ENCODE results near the gene GRAMD1B.

Gene GRAMD1B

GRCh38 chr11:123532131-123532530 is 102.1 kb downstream of the GRAMD1B start:
- no peak overlapping the region for H2BK120ac ChIP-seq (ENCODE audit: low read depth, low read length)
- H3K4me1 ChIP-seq (ENCODE audit: control insufficient read depth in 2 of 2, insufficient read depth in 1 of 2, low read depth in 1 of 2, low read length in 2 of 2) = peaks cover 0 to 1% of the 10 kb centered on the region in 2 donors
- no peak overlapping the region for H2BK12ac ChIP-seq (ENCODE audit: low read length)
- H2AFZ ChIP-seq (ENCODE audit: low read length) = no peak overlapping the region
- H3K9me3 ChIP-seq (replicated peaks in 1 of 2; ENCODE audit: control insufficient read depth in 2 of 2, insufficient read depth in 1 of 2, low read depth in 1 of 2, low read length in 2 of 2) = no peaks in the 10 kb centered on the region
- H3K4ac ChIP-seq (ENCODE audit: low read length) = no peak overlapping the region
- no peak overlapping the region for H3K9ac ChIP-seq (ENCODE audit: low read depth, low read length, poor library complexity)
- DNase-seq (ENCODE audit: low spot score) = no peak
- H3K27me3 ChIP-seq (ENCODE audit: control insufficient read depth in 3 of 3, insufficient read depth in 3 of 3, low read depth in 1 of 3, low read length in 3 of 3) = no peaks in the 10 kb centered on the region
- H3K79me1 ChIP-seq (ENCODE audit: low read depth, low read length) = no peaks in the 10 kb centered on the region
- H2BK5ac ChIP-seq (ENCODE audit: low read length) = no peak overlapping the region
- H3K14ac ChIP-seq (ENCODE audit: low read length) = no peak overlapping the region
- no peak overlapping the region for H3K4me2 ChIP-seq (ENCODE audit: insufficient read depth, low read length, poor library complexity, severe bottlenecking)
- H4K91ac ChIP-seq (ENCODE audit: low read depth, low read length, poor library complexity) = no peak overlapping the region
- H3K18ac ChIP-seq (ENCODE audit: low read length) = peak overlapping the region; percentile 15
- no CpG with 5 or more reads among the region's 4 CpGs for WGBS, 2 donors (ENCODE audit: extremely low coverage in 2 of 2, insufficient read length in 2 of 2, insufficient replicate concordance in 1 of 2)
- no peak overlapping the region for H3K4me3 ChIP-seq (ENCODE audit: low read length in 2 of 2)
- H2AK5ac ChIP-seq (ENCODE audit: low read depth, low read length) = no peak overlapping the region
- no peak overlapping the region for H2BK15ac ChIP-seq (ENCODE audit: low read length)
- H3K23ac ChIP-seq (ENCODE audit: low read depth, low read length, poor library complexity) = no peak overlapping the region
- no peak overlapping the region for H3K27ac ChIP-seq (replicated peaks; ENCODE audit: low read length)
- no peak overlapping the region for H4K8ac ChIP-seq (ENCODE audit: low read depth, low read length)
- H3K36me3 ChIP-seq (replicated peaks in 1 of 2; ENCODE audit: control insufficient read depth in 2 of 2, insufficient read depth in 2 of 2, low read length in 2 of 2) = no peaks in the 10 kb centered on the region

GRCh38 chr11:123535401-123535800 is 105.3 kb downstream of the GRAMD1B start:
- Histone ChIP-seq H3K79me1 (ENCODE audit: low read depth, low read length) (no peaks in the 10 kb centered on the region), H2AK5ac (ENCODE audit: low read depth, low read length) (no peak overlapping the region), H3K36me3 (replicated peaks in 1 of 2; ENCODE audit: control insufficient read depth in 2 of 2, insufficient read depth in 2 of 2, low read length in 2 of 2) (no peaks in the 10 kb centered on the region), H3K23ac (ENCODE audit: low read depth, low read length, poor library complexity) (no peak overlapping the region), H3K18ac (ENCODE audit: low read length) (no peak overlapping the region), H3K27me3 (ENCODE audit: control insufficient read depth in 3 of 3, insufficient read depth in 3 of 3, low read depth in 1 of 3, low read length in 3 of 3) (no peaks in the 10 kb centered on the region), H3K27ac (replicated peaks; ENCODE audit: low read length) (no peak overlapping the region), H4K91ac (ENCODE audit: low read depth, low read length, poor library complexity) (no peak overlapping the region), H4K8ac (ENCODE audit: low read depth, low read length) (no peak overlapping the region), H3K14ac (ENCODE audit: low read length) (no peak overlapping the region), H2BK12ac (ENCODE audit: low read length) (no peak overlapping the region), H2BK120ac (ENCODE audit: low read depth, low read length) (no peak overlapping the region), H2BK15ac (ENCODE audit: low read length) (no peak overlapping the region), H3K4me2 (ENCODE audit: insufficient read depth, low read length, poor library complexity, severe bottlenecking) (no peak overlapping the region), H2AFZ (ENCODE audit: low read length) (no peak overlapping the region), H3K4ac (ENCODE audit: low read length) (no peak overlapping the region), H3K4me1 (ENCODE audit: control insufficient read depth in 2 of 2, insufficient read depth in 1 of 2, low read depth in 1 of 2, low read length in 2 of 2) (peaks cover 0 to 1% of the 10 kb centered on the region in 2 donors), H3K9ac (ENCODE audit: low read depth, low read length, poor library complexity) (no peak overlapping the region), H3K9me3 (replicated peaks in 1 of 2; ENCODE audit: control insufficient read depth in 2 of 2, insufficient read depth in 1 of 2, low read depth in 1 of 2, low read length in 2 of 2) (no peaks in the 10 kb centered on the region), H2BK5ac (ENCODE audit: low read length) (no peak overlapping the region), H3K4me3 (ENCODE audit: low read length in 2 of 2) (no peak overlapping the region)
- DNase-seq (ENCODE audit: low spot score) = no peak
- no CpG with 5 or more reads among the region's 4 CpGs for WGBS, 2 donors (ENCODE audit: extremely low coverage in 2 of 2, insufficient read length in 2 of 2, insufficient replicate concordance in 1 of 2)

DNA sequence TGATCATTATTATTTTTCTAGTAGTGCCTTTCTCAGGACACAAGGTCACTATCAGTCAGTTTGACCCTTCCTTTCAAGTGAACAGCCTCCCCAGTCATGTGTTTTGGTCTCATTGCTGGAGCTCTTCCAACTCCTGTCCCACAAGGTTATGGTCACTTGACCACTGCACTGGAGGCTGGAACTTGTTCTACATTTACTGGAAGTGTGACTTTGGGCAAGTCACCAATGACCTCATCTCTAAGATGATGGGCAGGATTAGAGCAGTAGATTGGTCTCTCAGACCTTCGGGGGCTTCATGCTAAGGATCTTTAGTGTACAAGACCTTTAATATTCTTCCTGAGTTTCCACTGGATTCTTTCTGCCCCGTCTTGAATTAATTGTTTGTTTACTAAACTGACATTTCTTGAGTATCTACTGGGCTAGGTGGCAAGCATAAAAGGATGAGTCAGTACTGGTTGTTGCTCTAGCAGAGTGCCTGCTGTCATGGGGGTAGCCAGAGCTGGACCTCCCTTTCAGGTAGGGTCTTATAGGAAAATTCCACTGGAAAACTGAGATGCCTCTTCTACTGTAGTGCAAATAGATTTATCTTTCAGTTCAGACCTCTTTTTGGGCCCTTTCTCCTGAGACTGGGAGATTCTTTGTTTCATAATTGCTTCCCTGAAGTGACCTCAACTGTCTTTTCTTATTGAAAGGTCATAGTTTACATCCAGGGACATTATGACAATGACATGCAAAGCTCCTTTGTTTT is 106.8 kb downstream of the GRAMD1B start:
- no peak overlapping the region for H2AFZ ChIP-seq (ENCODE audit: low read length)
- no peak for DNase-seq (ENCODE audit: low spot score)
- WGBS, 2 donors (ENCODE audit: extremely low coverage in 2 of 2, insufficient read length in 2 of 2, insufficient replicate concordance in 1 of 2) = no CpG with 5 or more reads among the region's 2 CpGs
- no peak overlapping the region for H2BK5ac ChIP-seq (ENCODE audit: low read length)
- no peaks in the 10 kb centered on the region for H3K79me1 ChIP-seq (ENCODE audit: low read depth, low read length)
- H3K27ac ChIP-seq (replicated peaks; ENCODE audit: low read length) = no peak overlapping the region
- no peak overlapping the region for H4K8ac ChIP-seq (ENCODE audit: low read depth, low read length)
- no peak overlapping the region for H3K23ac ChIP-seq (ENCODE audit: low read depth, low read length, poor library complexity)
- no peaks in the 10 kb centered on the region for H3K9me3 ChIP-seq (replicated peaks in 1 of 2; ENCODE audit: control insufficient read depth in 2 of 2, insufficient read depth in 1 of 2, low read depth in 1 of 2, low read length in 2 of 2)
- H3K4me1 ChIP-seq (ENCODE audit: control insufficient read depth in 2 of 2, insufficient read depth in 1 of 2, low read depth in 1 of 2, low read length in 2 of 2) = peaks cover 0 to 1% of the 10 kb centered on the region in 2 donors
- H3K9ac ChIP-seq (ENCODE audit: low read depth, low read length, poor library complexity) = no peak overlapping the region
- H3K36me3 ChIP-seq (replicated peaks in 1 of 2; ENCODE audit: control insufficient read depth in 2 of 2, insufficient read depth in 2 of 2, low read length in 2 of 2) = no peaks in the 10 kb centered on the region
- H4K91ac ChIP-seq (ENCODE audit: low read depth, low read length, poor library complexity) = no peak overlapping the region
- no peaks in the 10 kb centered on the region for H3K27me3 ChIP-seq (ENCODE audit: control insufficient read depth in 3 of 3, insufficient read depth in 3 of 3, low read depth in 1 of 3, low read length in 3 of 3)
- H2BK12ac ChIP-seq (ENCODE audit: low read length) = no peak overlapping the region
- H2BK120ac ChIP-seq (ENCODE audit: low read depth, low read length) = no peak overlapping the region
- H3K4me2 ChIP-seq (ENCODE audit: insufficient read depth, low read length, poor library complexity, severe bottlenecking) = no peak overlapping the region
- no peak overlapping the region for H3K18ac ChIP-seq (ENCODE audit: low read length)
- no peak overlapping the region for H2BK15ac ChIP-seq (ENCODE audit: low read length)
- H3K4ac ChIP-seq (ENCODE audit: low read length) = no peak overlapping the region
- no peak overlapping the region for H3K4me3 ChIP-seq (ENCODE audit: low read length in 2 of 2)
- no peak overlapping the region for H3K14ac ChIP-seq (ENCODE audit: low read length)
- H2AK5ac ChIP-seq (ENCODE audit: low read depth, low read length) = no peak overlapping the region

GRCh38 chr11:123537726-123538125 is 107.7 kb downstream of the GRAMD1B start:
- H3K9me3 ChIP-seq (replicated peaks in 1 of 2; ENCODE audit: control insufficient read depth in 2 of 2, insufficient read depth in 1 of 2, low read depth in 1 of 2, low read length in 2 of 2) = no peaks in the 10 kb centered on the region
- WGBS, 2 donors (ENCODE audit: extremely low coverage in 2 of 2, insufficient read length in 2 of 2, insufficient replicate concordance in 1 of 2) = no CpG with 5 or more reads among the region's 4 CpGs

More at GRCh38 chr11:123537726-123538125, 107.7 kb downstream of the GRAMD1B start:
- H2BK12ac ChIP-seq (ENCODE audit: low read length) = no peak overlapping the region
- H2BK15ac ChIP-seq (ENCODE audit: low read length) = no peak overlapping the region
- H3K79me1 ChIP-seq (ENCODE audit: low read depth, low read length) = no peaks in the 10 kb centered on the region
- H3K36me3 ChIP-seq (replicated peaks in 1 of 2; ENCODE audit: control insufficient read depth in 2 of 2, insufficient read depth in 2 of 2, low read length in 2 of 2) = no peaks in the 10 kb centered on the region
- H3K4ac ChIP-seq (ENCODE audit: low read length) = no peak overlapping the region
- no peak overlapping the region for H4K8ac ChIP-seq (ENCODE audit: low read depth, low read length)
- peaks cover 0 to 1% of the 10 kb centered on the region in 2 donors for H3K4me1 ChIP-seq (ENCODE audit: control insufficient read depth in 2 of 2, insufficient read depth in 1 of 2, low read depth in 1 of 2, low read length in 2 of 2)
- no peak overlapping the region for H3K9ac ChIP-seq (ENCODE audit: low read depth, low read length, poor library complexity)
- H3K14ac ChIP-seq (ENCODE audit: low read length) = no peak overlapping the region
- H3K4me2 ChIP-seq (ENCODE audit: insufficient read depth, low read length, poor library complexity, severe bottlenecking) = no peak overlapping the region
- H3K18ac ChIP-seq (ENCODE audit: low read length) = no peak overlapping the region
- H3K27ac ChIP-seq (replicated peaks; ENCODE audit: low read length) = no peak overlapping the region
- H2BK5ac ChIP-seq (ENCODE audit: low read length) = no peak overlapping the region
- no peak overlapping the region for H4K91ac ChIP-seq (ENCODE audit: low read depth, low read length, poor library complexity)
- no peak overlapping the region for H3K23ac ChIP-seq (ENCODE audit: low read depth, low read length, poor library complexity)
- no peaks in the 10 kb centered on the region for H3K27me3 ChIP-seq (ENCODE audit: control insufficient read depth in 3 of 3, insufficient read depth in 3 of 3, low read depth in 1 of 3, low read length in 3 of 3)
- no peak overlapping the region for H2AK5ac ChIP-seq (ENCODE audit: low read depth, low read length)
- no peak overlapping the region for H2BK120ac ChIP-seq (ENCODE audit: low read depth, low read length)
- H2AFZ ChIP-seq (ENCODE audit: low read length) = no peak overlapping the region
- H3K4me3 ChIP-seq (ENCODE audit: low read length in 2 of 2) = no peak overlapping the region
- DNase-seq (ENCODE audit: low spot score) = no peak
